Measurements from ENCODE around the gene TRPM3.
A peak's percentile ranks its signal among the peaks of the same experiment; 100 is the strongest.

Gene TRPM3

DNA sequence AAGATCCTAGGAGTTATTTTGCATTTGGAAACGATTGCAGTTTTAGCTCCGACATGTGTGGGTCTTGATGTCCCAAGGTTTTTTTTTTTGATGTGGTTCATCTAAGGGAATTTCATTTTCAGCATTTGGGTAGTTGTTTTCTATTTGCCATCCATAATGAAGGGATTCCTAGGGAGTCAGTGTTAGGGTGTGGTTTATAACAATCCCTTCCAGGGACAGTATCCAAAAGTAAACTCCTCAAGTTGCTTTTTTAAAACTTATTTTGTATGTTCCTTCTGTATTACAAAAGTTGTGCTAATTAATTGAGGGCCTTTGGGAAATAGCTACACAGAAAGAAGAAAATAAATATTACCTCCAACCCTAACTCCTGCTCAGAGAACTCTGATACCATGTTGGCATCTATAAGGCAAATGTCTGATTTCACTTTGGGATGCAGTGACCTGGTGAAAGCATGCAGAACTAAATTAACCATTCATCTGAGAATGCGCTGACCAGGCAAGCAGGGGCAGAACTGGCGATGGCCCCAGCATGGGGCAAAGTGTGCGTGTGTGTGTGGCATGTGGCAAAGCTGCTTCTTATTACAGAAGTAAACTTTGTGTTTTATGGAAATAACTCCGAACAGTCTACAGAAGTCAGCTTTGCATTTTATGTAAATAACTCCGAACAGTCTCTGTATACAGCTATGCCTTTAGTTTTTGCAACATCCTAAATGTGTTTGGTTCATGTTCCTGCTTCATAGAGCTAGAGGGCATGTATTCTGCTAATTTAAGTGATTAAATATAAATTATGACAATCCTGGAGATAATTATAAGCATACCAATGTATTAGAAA is 237.2 kb downstream of the TRPM3 start:
- peak; percentile 40 for DNase-seq

DNA sequence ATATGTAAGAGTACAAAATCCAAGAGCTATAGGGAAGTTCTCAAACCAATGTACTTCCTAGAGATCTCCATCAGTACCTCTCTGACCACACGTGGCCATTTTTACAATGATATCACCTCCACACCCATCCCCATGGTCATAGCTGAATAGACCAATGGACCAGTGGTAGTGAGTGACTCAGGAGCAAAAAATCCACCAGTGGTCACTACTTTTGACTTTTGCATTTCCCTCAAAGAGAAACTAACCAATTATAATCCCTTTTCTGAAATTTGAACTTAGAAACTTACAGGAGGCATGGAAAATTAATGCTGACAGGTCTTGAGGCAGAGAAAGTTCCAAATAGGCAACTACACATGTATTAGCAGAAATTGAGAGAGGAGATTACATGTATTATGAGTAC is 238.4 kb downstream of the TRPM3 start:
- peak; percentile 19 for DNase-seq

DNA sequence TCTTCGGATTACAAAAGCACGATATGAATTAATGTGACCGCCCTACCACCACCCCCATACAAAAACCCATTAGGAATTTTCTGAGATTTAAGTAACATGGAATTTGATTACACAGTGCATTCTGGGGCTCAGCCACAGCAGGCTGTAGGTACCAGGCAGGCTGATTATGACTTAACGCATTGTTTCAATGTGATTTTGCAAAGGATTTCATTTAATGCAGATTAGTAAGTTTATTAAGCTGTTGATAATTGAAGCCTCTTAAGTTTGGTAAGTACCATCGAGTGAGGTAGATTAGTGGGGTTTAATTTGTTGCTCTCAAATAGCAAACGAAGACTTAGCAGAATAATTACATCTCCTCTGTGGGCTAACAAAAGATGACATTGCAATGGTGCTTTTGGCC is 240.1 kb downstream of the TRPM3 start:
- DNase-seq, result no peak

DNA sequence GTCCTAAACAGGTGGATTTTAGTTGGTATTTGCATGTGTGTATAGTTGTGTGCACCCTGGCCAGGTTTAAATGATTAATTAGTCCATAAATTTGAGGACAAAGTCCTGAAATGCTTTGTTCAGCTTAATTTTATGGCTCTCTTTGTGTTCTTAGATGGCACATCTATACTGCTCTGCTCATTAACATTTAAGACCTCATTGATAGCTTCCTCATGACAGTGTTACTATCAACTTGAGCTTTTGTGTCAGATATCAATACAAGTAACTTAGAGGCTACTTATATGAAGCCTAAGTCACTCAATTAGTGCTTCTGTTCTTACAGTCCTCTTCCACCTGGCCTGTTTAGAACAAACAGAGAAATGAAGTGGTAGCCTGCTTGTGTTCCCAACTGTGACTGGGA is 240.9 kb downstream of the TRPM3 start:
- no peak for DNase-seq

DNA sequence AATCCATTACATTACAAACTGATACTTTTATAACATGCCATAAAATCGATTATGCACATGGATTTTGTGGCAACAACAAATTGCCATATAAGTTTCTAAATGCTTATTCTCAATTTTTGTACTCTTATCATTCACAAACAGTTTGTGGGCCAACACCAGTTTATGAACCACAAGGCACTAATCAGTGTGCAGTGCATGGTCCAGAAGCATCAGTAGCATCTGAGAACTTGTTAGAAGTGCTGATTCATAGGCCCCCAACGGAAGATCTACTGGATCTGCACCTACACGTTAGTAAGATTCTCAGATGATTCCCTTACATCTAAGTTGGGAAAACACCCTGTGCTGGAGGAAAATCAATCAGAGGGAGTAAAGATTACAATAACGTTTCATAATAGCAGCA is 242.8 kb downstream of the TRPM3 start:
- DNase-seq, result no peak

DNA sequence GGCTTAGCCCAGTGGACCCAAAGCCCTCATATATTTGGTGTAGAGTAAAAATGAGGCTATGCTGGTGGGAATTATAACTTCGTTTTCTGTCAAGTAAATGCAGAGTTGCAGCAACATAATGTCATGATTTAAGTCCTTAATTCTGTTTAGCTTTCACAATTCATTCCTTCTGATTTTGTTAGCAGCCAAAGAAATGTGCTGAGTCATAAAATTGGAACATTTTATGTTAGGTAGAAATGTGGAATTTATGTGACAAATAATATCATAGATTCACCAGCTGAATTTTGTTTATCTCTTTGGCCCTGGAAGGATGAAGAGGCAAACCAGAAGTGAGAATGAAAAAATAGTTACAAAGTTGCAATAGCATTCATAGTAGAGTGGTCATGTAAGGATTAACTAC is 247.0 kb downstream of the TRPM3 start:
- DNase-seq, result peak; percentile 7

DNA sequence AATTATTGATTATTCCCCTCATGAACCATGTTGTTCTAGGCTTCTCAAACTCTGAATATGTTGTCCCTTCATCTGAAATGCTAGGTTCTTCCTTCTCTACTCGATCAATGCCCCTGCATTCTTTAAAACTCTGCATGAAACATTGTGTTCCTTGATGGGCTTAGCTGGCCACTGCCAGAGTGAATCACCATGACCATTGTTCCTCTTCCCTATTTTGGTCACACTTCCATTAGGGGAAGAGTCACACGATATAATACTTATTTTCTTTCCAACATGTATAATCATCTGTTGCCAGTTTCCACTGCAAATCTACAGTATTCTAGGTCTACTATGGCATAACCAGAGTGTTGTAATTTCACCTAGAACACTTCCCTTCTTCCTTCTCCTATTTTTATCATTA is 247.9 kb downstream of the TRPM3 start:
- no peak for DNase-seq

DNA sequence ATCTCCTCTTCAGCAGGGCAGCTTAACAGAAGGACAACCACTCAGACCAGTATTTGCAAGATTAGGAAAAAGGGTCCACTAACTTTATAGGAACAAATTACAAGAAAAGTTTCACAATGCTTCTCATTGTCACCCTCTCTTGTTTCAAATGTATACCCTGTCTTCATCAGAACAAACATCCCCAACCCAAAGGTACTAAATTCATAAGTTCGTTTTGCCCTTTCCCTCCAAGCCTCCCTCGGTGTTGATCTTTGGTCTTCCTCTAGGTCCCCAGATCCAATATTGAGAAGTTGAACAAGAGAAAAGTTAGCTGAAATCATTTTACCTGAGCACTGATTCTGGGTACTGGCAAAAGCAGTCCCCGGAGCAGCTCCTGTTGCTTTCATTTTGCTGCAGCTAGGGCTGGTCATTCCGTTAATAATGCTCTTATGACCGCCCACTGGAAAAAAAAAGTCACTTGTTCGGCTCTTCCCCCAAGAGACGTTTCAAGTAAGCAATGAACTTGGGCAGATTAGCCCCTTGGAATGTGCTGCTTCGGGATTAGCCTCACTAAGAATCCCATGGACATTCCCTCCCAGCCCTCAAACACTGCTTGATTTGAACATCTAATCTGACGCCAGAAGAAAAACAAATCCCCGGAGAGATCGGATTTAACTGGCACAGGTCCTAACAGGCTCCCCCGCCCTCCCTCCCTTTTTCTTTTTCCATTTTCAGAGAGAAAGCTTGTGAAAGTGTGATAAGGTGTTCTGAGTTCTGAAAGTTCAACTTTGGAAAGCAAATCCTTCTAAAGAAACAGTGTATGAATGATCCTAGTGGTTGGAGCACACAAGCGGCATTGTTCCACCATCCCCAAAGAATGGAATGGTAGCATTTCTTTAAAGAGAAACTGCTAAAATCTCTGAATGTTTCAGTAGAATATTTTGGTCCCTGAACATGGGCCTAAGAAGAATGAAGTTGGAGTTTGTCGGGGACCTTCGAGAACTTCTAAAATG is 252.5 kb downstream of the TRPM3 start:
- DNase-seq, result no peak

DNA sequence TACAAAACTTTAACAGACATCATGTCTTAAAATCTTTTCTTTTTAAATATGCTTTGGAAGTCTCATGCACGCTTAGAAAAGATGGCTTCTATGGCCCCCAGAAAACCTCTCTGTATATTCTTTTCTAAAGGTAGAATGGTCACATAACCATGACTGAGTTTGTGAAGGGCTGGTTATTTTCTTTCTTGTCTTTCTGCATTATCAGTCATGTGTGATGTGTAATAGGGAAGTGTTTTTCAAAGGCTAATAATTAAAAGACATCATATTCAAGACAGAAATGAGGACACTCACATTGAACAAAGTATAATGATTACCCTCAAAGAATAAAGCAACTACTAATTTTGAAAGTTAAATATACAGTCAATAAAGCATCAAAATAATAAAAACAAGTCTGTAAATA is 253.4 kb downstream of the TRPM3 start:
- DNase-seq, result no peak

DNA sequence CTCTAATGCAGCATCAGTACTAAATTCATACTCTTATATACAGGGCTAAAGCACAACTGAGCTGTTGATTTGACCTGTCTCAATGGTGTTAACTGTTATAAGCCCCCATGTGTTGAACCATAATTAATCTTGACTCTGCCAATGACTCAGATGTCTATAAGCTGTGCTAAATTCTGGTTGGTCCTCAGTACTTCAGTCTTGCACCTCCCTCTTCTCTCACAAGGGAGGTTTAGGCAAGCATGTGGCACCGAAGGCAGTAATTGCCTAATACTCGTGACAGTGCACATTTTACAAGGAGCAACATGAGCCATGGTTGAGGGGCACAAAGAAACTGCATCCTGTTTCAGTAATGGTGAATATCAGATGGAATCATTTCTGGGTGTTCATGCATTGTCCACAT is 255.9 kb downstream of the TRPM3 start:
- DNase-seq, result no peak

DNA sequence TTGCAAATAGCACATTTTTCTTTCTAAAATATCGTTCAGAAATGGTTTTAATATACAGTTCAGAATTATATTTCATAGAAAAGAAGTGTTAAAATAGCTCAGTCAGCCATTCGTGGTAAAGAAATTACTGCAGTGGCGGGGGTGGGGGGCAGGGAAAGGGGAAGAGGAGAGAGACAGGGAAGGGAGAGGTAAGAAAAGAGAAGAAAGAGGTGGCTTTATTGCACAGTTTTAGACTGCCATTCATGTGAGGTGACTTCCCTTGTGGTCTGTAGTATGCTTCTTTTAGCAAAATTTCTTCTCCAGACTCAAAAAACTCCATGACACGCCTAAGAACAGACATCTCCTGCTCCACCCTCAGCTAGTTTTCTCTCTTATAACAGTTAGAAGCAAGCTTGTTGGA is 259.6 kb downstream of the TRPM3 start:
- no peak for DNase-seq

DNA sequence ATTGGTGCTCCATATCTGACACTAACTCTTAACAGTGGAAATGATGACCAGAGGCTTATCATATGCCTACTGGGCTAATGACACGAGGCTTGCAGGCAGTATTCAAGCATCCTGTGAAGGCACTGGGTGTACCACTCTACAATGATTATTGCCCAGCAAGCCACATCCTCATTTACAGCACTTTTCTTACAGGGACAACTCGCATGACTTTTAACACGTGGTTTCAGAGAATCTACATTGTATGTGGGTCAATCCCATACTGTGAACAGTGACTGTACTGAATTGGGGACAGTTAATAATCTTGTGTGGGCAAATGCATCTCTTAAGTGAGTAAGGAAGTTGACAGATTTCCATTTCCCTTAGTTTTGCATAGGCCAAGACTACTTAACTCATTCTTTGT is 260.0 kb downstream of the TRPM3 start:
- no peak for DNase-seq

DNA sequence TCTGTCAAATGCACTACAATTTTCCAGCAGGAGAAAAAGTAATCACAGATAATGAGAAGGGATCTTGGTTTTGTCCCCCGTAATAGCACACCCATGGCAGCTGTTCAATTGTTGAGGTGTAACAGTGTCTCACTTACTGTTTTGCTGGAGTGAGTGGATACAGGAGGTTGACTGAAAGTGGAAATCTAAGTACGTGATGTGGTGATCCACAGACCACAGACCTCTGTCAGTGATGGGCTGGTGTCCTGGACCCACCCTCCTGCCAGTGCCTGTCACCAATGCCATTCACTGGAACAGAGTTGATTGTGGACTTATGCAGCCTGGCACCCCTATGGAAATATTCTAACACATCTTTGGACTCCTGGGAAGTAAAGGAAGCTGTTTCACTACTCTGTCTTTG is 261.7 kb downstream of the TRPM3 start:
- no peak for DNase-seq

DNA sequence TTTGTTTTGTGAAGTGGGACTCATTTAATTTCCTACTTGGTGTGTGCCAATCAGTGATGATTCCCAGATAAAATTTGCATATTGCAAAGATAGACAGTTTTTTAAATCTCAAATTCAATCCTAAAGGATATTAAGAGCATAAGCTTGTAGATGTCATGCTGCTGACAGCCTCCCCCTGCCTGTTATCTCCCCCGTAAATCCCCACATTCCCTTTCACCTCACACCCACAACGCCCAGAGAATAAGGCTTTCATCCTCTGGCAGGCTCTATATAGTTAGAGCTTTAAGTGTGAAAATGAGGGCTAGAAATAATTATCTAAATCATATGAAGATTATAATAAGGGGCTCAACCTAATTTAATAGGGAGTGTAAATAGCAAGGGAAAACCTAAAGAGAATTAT is 265.0 kb downstream of the TRPM3 start:
- DNase-seq, result no peak

DNA sequence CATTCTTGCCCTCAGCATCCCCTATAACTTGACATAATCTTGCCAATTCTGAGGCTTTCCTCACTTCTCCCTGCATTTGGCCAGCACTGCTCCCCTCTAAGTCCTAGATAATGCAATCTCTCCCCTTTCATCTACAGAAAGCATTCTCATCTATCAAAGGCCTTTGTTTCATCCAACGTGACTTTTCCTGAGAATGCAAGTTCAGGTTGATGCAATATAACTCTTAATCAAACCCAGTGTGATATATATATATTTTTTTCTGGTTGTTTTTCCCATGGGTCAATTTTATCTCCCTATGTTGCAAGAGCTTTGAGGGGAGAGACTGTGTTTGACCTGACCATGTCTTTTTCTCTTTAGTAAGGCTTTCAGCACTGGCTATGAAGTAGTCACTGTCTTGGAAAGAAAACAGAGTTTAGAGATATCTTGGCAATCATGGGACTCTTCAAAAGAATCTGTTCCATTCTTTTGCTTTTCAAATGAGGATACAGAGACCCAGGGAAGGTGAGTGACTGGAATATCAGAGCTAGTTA is 268.6 kb downstream of the TRPM3 start:
- DNase-seq, result no peak

DNA sequence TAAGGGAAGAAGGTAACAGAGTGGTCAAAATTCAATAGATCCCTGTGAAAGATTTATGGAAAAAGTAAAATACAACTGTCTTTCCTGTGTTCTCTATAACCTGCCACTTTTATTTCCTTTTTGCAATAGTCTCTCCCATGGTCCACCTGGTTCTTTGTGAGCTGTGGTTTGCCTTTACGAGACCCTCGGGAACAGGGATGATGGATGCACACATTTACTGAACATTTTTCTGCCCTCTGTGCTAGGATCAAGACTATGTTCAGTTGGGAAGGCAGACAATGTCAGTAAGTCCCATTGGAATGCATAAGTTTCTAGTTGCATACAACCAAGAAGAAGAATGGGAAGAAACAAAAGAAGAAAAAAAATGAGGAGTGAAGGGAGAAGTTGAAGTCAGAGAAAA is 281.2 kb downstream of the TRPM3 start:
- no peak for DNase-seq

DNA sequence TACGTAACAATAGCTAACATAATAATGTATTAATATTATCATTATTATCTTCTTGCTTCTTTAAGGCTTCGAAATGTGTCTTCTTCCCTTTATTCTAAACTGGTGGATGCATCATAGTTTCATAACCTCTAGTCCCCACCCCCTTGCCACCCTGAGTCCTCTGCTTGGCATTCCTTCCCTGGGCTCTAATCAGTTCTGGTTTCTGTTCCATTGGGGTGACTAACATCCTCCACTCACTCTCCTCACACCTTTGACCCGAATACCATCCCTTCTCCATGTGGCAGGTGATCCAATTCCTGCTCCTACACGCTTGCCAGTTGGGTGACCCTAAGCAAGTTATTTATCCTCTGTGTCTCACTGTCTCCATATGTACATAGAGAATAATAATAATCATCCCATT is 286.1 kb downstream of the TRPM3 start:
- no peak for DNase-seq

DNA sequence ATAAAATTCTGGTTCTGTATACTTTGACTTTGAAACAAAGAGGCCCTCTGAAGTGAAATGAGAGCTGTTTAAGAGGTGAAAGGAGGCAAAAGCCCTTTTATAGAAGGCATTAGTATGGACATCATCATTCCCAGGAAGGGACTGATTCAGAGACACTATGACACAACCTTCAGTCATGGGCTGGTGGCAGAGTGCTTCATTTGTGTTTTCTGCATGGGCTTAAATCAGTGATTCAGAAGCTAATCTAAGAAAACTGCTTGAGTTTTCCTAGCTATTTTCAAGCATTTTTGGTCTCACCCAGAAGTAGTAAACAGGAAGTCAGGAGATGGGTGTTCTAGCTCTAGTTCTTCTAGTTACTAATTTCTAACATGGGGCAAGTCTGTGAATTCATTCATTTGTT is 288.9 kb downstream of the TRPM3 start:
- no peak for DNase-seq

DNA sequence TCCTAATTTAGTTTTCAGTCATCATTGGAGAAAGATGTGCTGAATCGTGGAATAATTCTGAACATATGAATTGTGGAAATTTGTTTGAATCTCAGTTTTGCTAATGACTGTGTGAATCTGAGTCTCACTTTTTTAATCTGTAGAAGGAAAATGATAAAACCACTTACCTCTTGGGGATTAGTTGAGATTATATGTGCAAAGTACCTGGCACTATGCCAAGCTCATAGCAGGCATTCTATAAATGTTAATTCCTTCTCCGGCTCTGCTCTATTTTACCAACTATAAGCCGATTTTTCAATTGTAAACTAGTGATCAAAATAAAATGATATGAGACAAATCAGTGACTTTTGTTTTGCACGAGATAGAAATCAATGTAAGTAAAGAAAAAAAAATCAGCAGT is 290.8 kb downstream of the TRPM3 start:
- DNase-seq, result no peak

DNA sequence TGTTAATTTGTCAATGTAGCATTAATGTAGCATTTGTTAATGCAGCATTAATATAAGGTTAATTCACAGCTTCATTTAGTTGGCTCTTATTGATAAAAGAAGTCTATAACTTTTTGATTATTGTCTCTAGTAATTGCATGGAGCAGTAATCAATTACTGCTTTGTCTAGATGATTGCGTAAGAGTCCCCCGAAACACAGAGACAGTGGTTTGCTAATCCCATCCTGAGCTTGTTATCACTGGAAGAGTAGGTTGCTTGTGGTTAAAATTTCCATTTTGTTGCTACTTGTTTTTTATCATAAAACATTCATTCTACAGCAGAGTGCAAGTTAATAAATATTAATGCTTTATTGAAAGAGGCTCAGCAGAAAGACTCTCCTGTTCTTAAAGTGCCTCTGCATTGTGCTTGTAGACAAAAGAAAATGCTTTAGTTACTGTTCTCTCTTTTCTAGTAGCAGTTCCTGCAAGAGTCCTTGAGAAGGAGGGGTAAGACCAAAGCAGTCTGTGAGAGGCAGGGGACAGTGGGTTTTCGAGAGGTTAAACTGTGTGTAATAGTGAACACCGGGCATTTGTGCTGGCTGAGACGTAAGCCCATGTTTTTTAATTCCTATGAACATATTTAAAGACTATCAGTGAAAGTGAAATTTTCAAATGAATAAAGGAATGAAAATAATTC is 291.7 kb downstream of the TRPM3 start:
- DNase-seq, result no peak

DNA sequence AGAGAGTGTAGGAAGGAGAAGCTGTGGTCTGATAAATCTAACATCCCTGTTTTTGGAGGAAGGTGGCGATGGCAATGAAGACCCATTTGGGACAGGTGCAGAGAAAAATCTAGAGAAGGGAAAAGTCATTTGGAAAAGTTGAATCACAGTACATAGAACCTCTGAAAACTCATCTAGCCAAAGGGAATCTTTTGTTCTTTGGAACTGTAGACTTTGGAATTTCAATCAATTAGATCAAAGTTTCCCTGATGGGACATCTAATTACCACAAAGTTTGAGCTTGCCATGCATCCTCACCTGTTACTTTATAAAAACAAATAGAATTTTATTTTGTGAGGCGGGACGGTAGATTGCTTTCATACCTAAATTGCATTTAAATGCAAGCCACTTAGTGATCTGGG is 294.9 kb downstream of the TRPM3 start:
- no peak for DNase-seq

DNA sequence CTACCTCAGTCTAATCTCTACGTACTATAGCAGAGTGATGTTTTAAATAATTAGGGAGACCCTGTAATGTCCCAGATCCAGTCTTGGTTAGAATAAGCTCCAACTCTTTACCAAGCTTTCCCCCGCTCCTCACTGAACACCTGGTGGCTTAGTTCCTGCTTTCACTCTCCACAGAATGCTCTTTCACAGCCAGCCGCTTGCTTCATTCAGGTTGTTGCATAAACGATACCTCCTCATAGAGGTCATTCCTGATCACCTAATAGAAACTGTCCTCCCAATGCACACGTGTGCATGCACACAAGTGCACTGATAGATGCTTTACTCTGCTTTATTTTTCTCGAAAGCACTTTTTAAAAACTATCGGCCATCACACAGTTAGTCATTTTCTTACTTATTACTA is 298.1 kb downstream of the TRPM3 start:
- no peak for DNase-seq

DNA sequence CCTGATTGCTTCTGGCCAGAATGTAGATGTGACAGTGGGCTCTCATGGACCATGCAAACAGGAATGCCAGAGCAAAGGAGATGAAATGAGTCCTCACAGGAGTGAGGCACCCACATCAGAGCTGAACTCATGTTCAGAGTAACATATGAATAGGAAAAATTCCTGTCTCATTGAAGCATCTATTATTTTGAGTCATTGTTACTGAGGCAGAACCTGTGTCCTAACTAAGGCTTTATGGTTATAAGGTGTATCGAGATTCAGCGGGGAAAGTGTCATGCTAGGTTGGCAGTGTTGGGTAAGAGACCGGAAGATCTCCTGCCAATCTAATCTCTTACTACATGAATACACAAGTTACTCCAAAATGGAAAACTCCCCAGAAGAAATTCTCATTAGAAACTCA is 304.1 kb downstream of the TRPM3 start:
- DNase-seq, result no peak
